SU-DHL-6 (cell line): Measurements from ENCODE around the gene CCDC169.

Source experiments
- H2AFZ ChIP-seq: fragments of 200-600 bp; sonication (generic); 2 replicates; pipeline ENCODE4 v1.6.1; 2014; ENCODE audit warnings: low read depth, mild to moderate bottlenecking, moderate library complexity, mixed read lengths, antibody characterized with exemption, low read length; ENCODE audit not compliant: severe bottlenecking
- H3F3A ChIP-seq: fragments of 200-600 bp; shearing (Covaris generic); 2 replicates; pipeline ENCODE4 v1.6.0; 2016; ENCODE audit warnings: antibody characterized with exemption, mild to moderate bottlenecking; ENCODE audit not compliant: insufficient read depth
- H3K27ac ChIP-seq: fragments of 200-600 bp; sonication (generic); 2 replicates; pipeline ENCODE4 v1.5.1; 2016; ENCODE audit warnings: low read depth, mild to moderate bottlenecking, low read length, moderate library complexity, mixed read lengths
- H3K27me3 ChIP-seq: fragments of 200-600 bp; sonication (generic), shearing (Covaris generic); 2 replicates; pipeline ENCODE4 v1.6.0; 2014; ENCODE audit warnings: mild to moderate bottlenecking, low read length
- H3K36me3 ChIP-seq: fragments of 200-600 bp; sonication (generic); 2 replicates; pipeline ENCODE4 v1.6.1; 2014; ENCODE audit warnings: mild to moderate bottlenecking, low read length, mixed read lengths
- H3K4me2 ChIP-seq: fragments of 300-600, 200-600 bp; shearing (Covaris generic), sonication (generic); 2 replicates; pipeline ENCODE4 v1.6.0; 2014; ENCODE audit warnings: low read length, low read depth, mild to moderate bottlenecking; ENCODE audit not compliant: poor library complexity, severe bottlenecking
- H3K4me3 ChIP-seq: fragments of 200-600 bp; sonication (generic); 2 replicates; pipeline ENCODE4 v1.5.1; 2014; ENCODE audit warnings: antibody characterized with exemption, low read length, mild to moderate bottlenecking, mixed read lengths; ENCODE audit not compliant: insufficient read depth, poor library complexity, severe bottlenecking
- H3K79me2 ChIP-seq: fragments of 200-600 bp; sonication (generic); 2 replicates; pipeline ENCODE4 v1.6.1; 2014; ENCODE audit warnings: mild to moderate bottlenecking, low read length, moderate library complexity; ENCODE audit not compliant: insufficient read depth
- H3K9ac ChIP-seq: fragments of 200-600 bp; sonication (generic); 2 replicates; pipeline ENCODE4 v1.7.0; 2014; ENCODE audit warnings: mild to moderate bottlenecking, low read length
- H3K9me2 ChIP-seq: fragments of 200-600 bp; sonication (generic); replicated peaks from 2 replicates; pipeline ENCODE4 v1.6.1; 2014; ENCODE audit warnings: low read length; ENCODE audit not compliant: insufficient read depth
- H3K9me3 ChIP-seq: fragments of 200-600 bp; sonication (generic); 2 replicates; pipeline ENCODE4 v1.6.1; 2014; ENCODE audit warnings: low read length, mixed read lengths; ENCODE audit not compliant: insufficient read depth
- H4K20me1 ChIP-seq: fragments of 200-600 bp; sonication (generic); 2 replicates; pipeline ENCODE4 v1.6.1; 2014; ENCODE audit warnings: low read depth, mild to moderate bottlenecking, antibody characterized with exemption, low read length, moderate library complexity, mixed read lengths
- EZH2phosphoT487 ChIP-seq: fragments of 200-600 bp; sonication (generic), shearing (Covaris generic); conservative IDR thresholded peaks from 2 replicates; pipeline ENCODE4 v1.6.1; 2018; ENCODE audit warnings: mild to moderate bottlenecking, antibody characterized with exemption, low read length, moderate library complexity, mixed read lengths
- TF ChIP-seq, protein P1 (sequence below): fragments of 200-600 bp; sonication (generic); IDR thresholded peaks from one replicate; pipeline ENCODE4 v1.5.1; 2017; ENCODE audit warnings: antibody characterized with exemption, mild to moderate bottlenecking, low read length, moderate library complexity; ENCODE audit not compliant: insufficient read depth, poor library complexity, severe bottlenecking

CCDC169 gene

GRCh38 chr13:36344886-36345437, 47.3 kb upstream of the CCDC169 start:
- TF ChIP-seq, protein P1, sequence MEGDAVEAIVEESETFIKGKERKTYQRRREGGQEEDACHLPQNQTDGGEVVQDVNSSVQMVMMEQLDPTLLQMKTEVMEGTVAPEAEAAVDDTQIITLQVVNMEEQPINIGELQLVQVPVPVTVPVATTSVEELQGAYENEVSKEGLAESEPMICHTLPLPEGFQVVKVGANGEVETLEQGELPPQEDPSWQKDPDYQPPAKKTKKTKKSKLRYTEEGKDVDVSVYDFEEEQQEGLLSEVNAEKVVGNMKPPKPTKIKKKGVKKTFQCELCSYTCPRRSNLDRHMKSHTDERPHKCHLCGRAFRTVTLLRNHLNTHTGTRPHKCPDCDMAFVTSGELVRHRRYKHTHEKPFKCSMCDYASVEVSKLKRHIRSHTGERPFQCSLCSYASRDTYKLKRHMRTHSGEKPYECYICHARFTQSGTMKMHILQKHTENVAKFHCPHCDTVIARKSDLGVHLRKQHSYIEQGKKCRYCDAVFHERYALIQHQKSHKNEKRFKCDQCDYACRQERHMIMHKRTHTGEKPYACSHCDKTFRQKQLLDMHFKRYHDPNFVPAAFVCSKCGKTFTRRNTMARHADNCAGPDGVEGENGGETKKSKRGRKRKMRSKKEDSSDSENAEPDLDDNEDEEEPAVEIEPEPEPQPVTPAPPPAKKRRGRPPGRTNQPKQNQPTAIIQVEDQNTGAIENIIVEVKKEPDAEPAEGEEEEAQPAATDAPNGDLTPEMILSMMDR: no peak
- no peak for TF ChIP-seq EZH2phosphoT487
- Histone ChIP-seq H2AFZ (no peak overlapping the region), H3K27ac (no peak overlapping the region), H3K4me3 (no peak overlapping the region), H3K4me2 (no peak overlapping the region), H3K9me3 (no peaks in the 10 kb centered on the region), H3K36me3 (no peaks in the 10 kb centered on the region), H3K9me2 (no peaks in the 10 kb centered on the region), H3K27me3 (no peaks in the 10 kb centered on the region), H3K79me2 (no peaks in the 10 kb centered on the region), H4K20me1 (no peaks in the 10 kb centered on the region), H3K9ac (no peak overlapping the region), H3F3A (no peaks in the 10 kb centered on the region)

DNA sequence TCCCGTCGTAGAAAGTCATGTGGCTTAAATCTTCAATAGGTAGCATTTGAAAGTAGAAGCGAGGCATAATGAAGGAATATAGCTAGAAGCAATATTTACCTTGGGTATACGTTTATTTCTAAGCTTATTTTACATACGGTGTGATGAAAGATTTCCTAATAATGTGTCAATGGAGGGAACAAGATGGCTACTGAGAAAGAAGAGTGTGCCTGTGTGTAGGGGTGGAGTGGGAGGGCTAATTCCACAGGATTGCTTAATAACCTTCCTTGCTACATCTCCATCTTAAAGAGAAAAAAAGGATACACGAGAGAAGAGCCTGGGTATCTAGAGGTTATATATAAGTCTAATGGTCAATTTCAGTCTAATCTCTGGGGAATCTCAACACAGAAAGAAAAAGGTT, 46.6 kb upstream of the CCDC169 start:
- no peaks in the 10 kb centered on the region for H3K36me3 ChIP-seq
- no peak overlapping the region for H2AFZ ChIP-seq
- H3K27me3 ChIP-seq: no peaks in the 10 kb centered on the region
- no peak overlapping the region for H3K27ac ChIP-seq
- H3K79me2 ChIP-seq: no peaks in the 10 kb centered on the region
- H3K4me2 ChIP-seq: no peak overlapping the region
- no peaks in the 10 kb centered on the region for H3K9me2 ChIP-seq
- H3F3A ChIP-seq: no peaks in the 10 kb centered on the region
- H3K9ac ChIP-seq: no peak overlapping the region
- no peak for TF ChIP-seq EZH2phosphoT487
- TF ChIP-seq, protein P1: no peak
- no peaks in the 10 kb centered on the region for H3K9me3 ChIP-seq
- H4K20me1 ChIP-seq: no peaks in the 10 kb centered on the region
- no peak overlapping the region for H3K4me3 ChIP-seq

DNA sequence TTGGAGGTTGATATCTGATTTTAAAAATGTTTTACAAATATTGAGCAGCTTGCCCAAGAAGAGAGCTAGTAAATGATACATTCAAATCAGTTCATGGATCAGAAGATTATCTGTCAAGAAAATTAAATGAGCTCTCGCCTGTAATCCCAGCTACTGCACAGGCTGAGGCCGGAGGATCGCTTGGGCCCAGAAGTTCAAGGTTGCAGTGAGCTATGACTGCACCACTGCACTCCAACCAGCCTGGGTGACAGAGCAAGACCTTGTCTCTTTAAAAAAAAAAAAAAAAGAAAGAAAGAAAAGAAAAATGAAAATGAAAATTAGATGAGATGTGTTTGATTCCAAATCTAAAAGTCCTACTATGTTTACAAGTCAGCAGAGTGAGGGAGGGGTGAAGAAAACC, 46.2 kb upstream of the CCDC169 start:
- no peaks in the 10 kb centered on the region for H3K27me3 ChIP-seq
- H2AFZ ChIP-seq: no peak overlapping the region
- no peak overlapping the region for H3K4me3 ChIP-seq
- no peaks in the 10 kb centered on the region for H3K36me3 ChIP-seq
- no peak overlapping the region for H3K9ac ChIP-seq
- no peak for TF ChIP-seq EZH2phosphoT487
- TF ChIP-seq, protein P1: no peak
- no peaks in the 10 kb centered on the region for H3F3A ChIP-seq
- H3K79me2 ChIP-seq: no peaks in the 10 kb centered on the region
- H3K9me3 ChIP-seq: no peaks in the 10 kb centered on the region
- no peak overlapping the region for H3K27ac ChIP-seq
- H4K20me1 ChIP-seq: no peaks in the 10 kb centered on the region
- no peaks in the 10 kb centered on the region for H3K9me2 ChIP-seq
- no peak overlapping the region for H3K4me2 ChIP-seq
